ENCODE results near the gene KCNIP1.

DNA sequence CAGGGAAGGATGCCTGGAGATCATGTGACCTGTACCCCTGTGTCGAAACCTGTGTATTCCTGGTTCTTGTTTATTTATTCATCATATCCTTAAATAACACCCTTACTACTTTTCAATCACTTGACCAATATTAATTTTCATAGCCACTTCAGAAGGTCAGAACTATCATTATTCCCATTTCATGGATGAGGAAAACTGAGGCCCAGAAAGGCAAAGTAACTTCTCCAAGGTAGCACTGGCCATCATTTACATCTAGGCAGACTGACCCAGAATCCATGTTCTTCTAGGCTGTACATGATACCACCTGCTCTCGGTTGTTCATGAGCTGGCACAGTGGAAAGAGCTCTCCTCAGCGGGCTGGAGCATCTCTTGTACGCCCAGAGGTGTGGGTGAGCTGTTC, 49.4 kb downstream of the KCNIP1 start:
- TF ChIP-seq CTCF (IDR thresholded peaks at IDR 0.05; ENCODE audit: insufficient read depth, low read depth, low read length) (no peak), EZH2 (IDR thresholded peaks at IDR 0.05; ENCODE audit: insufficient read depth, low read length) (no peak)
